NCI-H82 (cell line): ENCODE measurements around the gene COQ3.

ENCODE experiments used
- DNase-seq: peaks from one replicate; lab custom pipeline; 2025; lab: John Stamatoyannopoulos, UW

COQ3 gene

DNA sequence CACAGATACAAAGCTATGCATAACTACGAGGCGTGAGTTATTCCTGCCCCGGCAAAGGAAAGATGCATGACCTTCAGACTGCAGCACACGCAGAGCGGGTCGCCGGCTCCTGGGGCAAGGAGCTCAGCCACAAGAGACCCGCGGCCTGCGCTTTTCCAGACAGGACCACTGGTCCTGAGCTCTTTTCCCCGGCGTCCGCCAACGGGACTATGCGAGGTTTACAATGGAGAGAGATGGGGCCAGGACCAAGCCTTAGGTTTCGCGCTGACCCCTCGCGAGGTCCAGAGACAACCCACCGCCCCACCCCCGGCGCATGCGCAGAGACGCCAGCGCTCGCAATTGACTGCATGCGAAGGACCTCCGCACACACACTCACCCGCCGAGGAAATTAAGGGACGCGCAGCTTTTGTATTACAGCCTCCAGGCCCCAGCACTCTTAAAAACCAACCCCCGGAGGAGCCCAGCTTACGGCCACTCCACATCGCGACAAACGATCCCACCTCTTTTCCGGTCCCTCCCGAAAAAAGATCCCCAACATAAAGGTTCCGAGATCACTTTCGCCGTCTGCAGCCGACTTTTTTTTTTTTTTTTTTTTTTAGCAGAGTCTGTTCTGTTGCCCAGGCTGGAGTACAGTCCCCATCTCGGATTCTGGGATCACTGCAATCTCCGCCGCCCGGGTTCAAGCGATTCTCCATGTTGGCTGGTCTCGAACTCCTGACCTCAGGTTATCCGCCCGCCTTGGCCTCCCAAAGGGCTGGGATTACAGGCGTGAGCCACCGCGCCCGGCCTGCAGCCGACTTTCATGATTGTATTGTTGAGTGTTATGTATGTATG is at the start of gene COQ3:
TSS of gene COQ3 (minus strand) at position 498 of the 834 bp plus-strand sequence. CDS start at position 482, 16 bp downstream.
- DNase-seq, result peak; percentile 83

GRCh38 chr6:99434702-99435530 is 40.9 kb upstream of the COQ3 start:
- DNase-seq, result peak; percentile 20

GRCh38 chr6:99432877-99433276 is 38.9 kb upstream of the COQ3 start:
- DNase-seq, result no peak

GRCh38 chr6:99431901-99432300 is 37.9 kb upstream of the COQ3 start:
- no peak for DNase-seq

DNA sequence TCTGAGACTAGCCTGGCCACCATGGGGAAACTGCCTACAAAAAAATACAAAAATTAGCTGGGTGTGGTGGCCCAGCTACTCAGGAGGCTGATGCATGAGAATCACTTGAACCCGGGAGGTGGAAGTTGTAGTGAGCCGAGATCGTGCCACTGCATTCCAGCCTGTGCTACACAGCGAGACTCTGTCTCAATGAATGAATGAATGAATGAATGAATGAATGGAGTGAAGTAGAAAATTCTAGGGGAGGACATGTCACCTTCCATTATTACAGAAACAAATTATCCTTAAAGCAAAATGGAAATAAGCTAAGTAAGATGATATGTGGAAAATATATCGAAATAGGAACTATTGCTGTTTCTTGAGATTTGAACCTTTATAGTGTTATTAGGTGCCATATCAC is 34.0 kb upstream of the COQ3 start:
- DNase-seq, result no peak

- DNase-seq, result no peak
These were observed 32.4 kb upstream of the COQ3 start for GRCh38 chr6:99426451-99426757.

DNA sequence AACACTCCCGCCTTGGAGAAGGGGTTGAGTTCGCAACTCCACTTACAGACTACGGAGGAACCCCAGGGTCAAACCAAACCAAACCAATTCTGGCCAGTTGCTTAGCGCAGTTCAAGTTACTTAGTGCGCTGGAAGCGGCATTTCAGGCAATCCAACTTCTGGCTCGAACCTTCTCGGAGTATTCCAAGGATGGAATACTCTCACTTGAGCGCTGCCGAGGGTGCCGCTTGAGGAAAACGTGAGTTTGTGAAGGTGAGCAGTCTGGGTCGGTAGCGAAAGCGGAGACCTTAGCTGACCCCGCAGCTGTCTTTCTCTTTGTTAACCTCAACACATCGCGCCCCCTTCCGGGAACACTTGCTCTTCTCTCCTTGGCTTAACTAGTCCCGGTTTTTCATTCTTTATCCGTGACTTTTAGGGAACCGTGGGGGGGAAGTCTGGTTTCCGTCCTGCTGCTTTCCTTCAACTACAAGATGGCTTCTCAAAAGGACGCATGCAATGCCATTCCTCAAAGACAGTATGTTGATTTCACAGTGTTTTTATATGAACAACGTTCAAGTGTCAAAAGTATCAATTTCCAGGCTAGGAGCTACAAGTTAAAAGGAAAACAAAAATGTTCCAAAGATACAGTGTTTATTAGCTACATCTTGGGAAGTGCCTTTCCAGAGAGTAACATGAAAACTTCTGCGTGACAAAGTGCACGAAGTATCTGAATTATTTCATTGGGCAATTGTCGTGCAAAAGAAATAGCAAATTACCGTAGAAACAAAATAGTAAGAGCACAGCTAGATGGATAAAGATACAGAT is 31.9 kb upstream of the COQ3 start:
- peak; percentile 98 for DNase-seq

- DNase-seq, result peak; percentile 98
These were observed 31.0 kb upstream of the COQ3 start, which contains the start of gene PNISR for GRCh38 chr6:99424761-99425646. Gene PNISR (minus strand): TSS chr6:99425308. CDS start chr6:99414659, 10,649 bp downstream.

GRCh38 chr6:99424022-99424421 is 30.0 kb upstream of the COQ3 start:
- DNase-seq, result no peak

DNA sequence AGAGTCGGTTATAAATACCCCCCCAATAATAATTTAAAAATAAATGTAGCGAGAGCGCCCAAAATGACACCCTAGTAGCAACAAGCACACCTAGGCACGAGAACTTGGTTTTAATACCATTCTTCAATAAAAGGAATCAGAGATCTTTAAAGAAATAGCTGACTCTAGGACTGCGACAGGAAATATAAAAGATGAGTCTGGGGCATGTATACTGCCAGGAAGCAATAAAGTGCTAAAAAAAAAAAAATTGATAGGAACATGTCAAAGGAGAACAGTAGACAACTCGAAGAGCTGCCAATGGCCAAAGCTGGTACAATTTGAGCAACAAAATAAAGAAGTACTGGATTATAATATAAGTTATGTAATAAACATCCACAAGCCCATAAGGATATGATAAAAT is 28.9 kb upstream of the COQ3 start:
- DNase-seq, result no peak

DNA sequence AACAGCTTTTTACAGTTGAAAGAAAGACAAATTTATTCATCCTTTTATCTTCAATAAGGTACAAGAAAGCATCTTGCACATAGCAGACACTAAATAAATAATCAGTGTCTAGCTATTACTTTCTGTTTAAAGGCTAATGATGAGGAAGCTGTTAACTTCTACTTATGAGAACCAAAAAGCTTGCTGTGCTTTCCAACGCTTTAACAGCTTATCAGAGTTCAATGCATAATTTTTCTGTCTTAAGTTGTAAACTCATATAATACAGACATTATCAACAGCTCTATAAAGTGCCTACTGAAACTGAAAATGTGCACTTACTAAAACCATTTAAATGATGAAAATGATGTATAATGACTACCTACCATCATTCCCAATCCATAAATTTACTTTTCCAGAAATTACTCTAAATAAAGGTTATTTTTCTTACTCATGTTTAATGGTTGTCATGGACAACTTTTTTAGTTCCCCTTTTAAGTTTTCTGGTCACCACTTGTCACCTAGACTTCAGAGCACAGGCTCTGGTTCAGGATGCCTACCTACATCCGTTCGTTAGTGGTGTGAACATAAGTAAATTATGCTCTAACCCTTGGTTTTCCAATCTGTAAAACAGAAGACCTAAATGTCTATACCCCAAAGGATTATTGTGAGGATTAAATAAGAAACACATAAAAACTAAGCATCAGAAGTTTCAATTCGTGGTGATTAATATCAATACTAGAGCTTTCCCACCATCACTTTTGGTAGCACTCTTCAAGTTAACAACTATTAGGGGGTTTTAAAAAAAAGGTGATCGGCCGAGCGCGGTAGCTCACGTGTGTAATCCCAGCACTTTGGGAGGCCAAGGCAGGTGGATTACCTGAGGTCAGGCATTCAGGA is 23.1 kb upstream of the COQ3 start:
- no peak for DNase-seq

GRCh38 chr6:99416226-99416625 is 22.2 kb upstream of the COQ3 start:
- no peak for DNase-seq

DNA sequence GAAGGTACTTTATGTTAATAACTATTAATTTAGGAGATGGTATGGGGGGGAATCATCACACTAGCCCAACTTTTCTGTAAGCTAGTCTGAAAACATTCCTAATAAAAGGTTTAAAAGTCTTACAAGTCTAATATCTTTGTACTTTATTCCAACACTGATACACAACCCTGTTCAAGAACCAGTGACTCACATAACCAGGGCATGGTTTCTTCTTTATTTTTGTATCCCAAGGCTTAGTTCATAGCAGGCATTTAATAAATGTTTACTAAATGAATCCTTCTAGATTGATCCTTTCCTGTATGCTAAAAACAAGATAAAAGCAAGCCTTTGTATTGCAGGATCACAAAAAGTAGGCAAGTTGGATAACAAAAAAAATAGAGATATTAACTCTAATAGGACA is 21.5 kb upstream of the COQ3 start:
- DNase-seq, result no peak

- no peak for DNase-seq
These were observed 18.1 kb upstream of the COQ3 start for GRCh38 chr6:99412065-99412464.

- DNase-seq, result no peak
These were observed 15.7 kb upstream of the COQ3 start for GRCh38 chr6:99409672-99410071.

DNA sequence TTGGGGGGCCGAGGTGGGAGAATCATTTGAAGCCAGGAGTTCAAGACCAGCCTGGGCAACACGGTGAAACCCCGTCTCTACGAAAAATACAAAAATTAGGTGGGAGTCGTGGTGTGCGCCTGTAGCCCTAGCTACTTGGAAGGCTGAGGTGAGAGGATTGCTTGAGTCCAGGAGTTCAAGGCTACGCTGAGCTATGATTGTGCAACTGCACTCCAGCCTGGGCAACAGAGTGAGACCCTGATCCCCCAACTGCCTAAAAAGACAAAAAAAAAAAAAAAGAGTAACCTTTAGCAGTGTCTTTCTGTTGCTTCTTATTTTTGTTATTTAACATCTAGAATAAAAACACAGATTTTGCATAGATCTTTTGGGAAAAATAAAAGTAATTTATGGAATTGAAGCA is 13.1 kb upstream of the COQ3 start:
- no peak for DNase-seq

GRCh38 chr6:99402448-99402847 is 8.5 kb upstream of the COQ3 start:
- no peak for DNase-seq

- DNase-seq, result no peak
These were observed 3.3 kb upstream of the COQ3 start for GRCh38 chr6:99397287-99397686.

GRCh38 chr6:99393366-99393697 is 663 bp downstream of the COQ3 start:
- no peak for DNase-seq

- DNase-seq, result no peak
These were observed 3.1 kb downstream of the COQ3 start for GRCh38 chr6:99390896-99391295.

GRCh38 chr6:99384507-99384906 is 9.5 kb downstream of the COQ3 start:
- DNase-seq, result no peak
